SH-SY5Y (cell line): ENCODE measurements around the gene TADA2B.

ENCODE experiments used
- GATA2 ChIP-seq: IDR thresholded peaks from 2 replicates; pipeline ENCODE4 v1.6.1; 2011; ENCODE audit warnings: mild to moderate bottlenecking, low read depth, low read length
- GATA3 ChIP-seq: IDR thresholded peaks from 2 replicates; pipeline ENCODE4 v1.6.1; 2011; ENCODE audit warnings: low read depth, mild to moderate bottlenecking, low read length, moderate library complexity

Gene TADA2B

DNA sequence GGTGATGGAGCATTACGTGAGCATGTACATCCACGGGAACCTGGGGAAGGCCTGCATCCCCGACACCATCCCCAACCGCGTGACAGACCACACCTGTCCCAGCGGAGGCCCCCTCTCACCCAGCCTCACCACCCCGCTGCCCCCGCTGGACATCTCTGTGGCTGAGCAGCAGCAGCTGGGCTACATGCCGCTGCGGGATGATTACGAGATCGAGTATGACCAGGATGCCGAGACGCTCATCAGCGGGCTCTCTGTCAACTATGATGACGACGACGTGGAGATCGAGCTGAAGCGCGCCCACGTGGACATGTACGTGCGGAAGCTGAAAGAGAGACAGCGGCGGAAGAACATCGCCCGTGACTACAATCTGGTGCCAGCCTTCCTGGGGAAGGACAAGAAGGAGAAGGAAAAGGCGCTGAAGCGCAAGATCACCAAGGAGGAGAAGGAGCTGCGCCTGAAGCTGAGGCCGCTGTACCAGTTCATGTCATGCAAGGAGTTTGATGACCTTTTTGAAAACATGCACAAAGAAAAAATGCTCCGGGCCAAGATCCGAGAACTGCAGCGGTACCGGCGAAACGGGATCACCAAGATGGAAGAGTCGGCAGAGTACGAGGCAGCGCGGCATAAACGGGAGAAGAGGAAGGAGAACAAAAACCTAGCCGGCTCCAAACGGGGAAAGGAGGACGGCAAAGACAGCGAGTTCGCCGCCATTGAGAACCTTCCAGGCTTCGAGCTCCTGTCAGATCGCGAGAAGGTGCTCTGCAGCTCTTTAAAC lies 11.1 kb downstream of the TADA2B start:
- TF ChIP-seq GATA3 (no peak), GATA2 (no peak)

DNA sequence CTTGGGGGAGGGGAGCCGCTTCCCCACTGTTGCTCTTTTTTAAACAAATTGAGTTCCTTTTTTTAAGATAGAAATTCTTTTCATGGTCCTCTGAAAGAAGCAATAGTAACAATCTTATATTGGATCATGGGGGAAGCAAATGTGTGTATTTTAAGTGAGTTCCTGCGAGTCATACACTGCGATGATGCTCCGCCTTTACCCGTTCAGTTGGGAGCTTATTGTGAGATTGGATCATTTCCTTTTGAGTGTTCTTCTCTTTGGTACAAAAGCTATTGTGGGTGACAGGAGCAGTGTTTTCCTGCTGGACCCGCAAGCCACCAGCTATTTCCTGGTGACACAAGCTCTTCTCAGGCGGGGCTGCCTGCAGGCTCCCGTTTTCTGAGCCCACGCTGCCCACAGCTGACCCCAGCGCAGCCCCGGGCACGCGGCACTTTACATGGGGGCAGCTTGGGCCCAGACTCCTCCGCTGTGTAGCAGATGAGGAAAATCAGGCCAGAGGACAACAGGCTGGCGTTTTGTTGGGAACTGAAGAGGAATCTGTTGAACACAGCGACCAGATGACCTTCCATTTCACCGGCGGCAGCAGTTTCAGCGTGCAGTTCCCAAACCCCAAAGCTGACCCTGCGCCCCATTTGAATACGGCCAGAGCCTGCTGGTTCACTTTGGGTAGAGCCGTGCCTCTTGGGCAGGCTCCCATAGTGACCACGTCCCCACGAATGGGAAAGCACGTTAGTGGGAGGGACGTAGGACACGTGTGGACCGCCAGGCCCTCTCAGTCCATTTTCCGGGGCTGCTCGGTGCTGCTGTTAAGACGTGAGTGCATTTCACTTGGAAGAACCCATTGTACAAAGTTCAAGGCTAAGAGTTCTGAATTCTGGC lies 12.2 kb downstream of the TADA2B start:
- TF ChIP-seq GATA2 (no peak), GATA3 (no peak)

DNA sequence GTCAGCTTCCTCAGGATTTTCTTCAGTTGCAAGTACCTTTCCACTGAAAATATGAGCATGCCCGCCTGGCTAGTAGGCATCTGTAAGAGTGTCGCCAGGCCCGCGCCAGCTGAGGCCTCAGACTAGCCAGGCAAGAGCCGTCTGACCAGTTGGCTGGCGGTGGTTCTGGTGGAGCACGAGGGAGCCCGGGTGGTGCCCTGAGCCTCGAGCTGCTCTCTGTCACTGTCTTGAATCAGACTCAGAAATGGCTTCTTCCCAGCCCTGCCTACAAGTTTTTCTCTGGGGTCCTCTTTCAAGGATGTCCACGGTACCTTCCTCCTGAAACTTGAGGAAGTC lies 12.8 kb downstream of the TADA2B start:
- TF ChIP-seq GATA3 = no peak
- TF ChIP-seq GATA2 = no peak

DNA sequence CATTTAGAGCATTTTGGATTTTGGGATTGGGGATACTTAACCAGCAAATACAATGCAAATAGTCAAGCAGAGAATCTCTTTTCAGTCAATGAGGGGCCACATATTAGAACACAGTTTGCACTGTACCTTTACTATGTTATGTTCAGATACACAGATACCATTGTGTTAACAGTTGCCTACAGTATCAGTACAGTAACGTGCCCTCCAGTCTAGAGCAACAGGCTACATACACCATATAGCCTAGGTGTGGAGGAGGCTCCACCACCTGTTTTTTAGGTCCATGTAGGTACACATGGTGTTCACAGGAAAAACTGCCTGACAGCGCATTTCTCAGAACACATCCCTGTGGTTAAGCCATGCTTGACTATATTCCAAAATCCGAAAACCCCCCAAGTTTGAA lies 15.6 kb downstream of the TADA2B start:
- TF ChIP-seq GATA3 (no peak), GATA2 (no peak)

DNA sequence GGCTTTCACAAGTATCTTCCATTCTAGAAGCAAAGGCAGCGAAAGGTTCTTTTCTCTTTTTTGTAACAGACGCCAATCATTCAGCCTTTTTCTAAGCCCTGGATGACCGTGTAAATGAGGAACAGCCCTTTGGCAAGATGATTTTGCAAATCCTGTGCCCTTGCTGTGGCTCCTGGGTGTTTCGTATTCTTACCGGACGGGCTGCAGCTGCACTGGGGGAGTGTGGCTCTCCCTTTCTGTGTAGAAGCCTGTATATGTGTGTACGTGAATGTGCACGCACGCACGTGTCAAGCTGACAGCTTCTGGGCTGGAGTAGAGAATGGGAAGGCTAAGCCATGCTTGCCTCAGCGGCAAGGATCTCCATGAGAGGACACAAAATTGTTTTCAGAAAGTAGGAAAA lies 16.5 kb downstream of the TADA2B start:
- TF ChIP-seq GATA2 (no peak), GATA3 (no peak)

DNA sequence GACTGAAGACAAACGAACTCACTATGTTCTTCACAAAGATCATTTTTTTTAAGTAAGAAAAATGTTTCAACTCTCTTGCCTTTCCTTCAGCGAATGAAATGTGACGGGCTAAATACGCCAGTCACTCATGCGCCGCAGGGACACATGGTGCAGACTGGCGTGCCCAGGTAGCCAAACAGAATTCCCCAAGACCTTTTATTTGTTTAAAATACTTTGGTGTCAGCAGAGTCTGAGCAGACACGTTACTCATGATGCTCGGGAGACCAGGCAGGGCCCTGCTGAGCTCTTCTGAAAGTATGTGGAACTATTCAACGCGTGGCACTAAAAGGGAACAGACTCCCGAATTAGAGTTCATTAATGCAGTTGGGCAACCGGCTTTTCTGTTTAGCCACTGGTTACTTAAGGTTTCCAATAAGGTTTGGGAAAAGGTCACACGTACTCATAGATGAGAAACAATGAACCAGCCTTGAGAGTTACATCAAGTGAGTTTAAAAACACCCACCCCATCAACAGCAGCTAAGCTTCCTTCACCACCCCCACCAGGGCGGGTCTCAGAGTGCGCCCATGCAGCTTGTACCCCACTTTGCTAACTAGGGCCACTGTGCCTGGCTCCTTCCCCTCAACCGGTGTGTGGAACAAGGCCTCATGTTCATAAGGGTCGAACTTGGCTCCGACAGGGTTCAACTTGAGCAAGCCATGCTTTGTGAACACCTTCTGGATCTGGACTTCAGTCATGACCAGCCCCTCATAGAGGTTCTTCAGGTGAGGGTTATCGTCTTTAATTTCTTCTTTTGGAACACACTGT lies 17.4 kb downstream of the TADA2B start:
- no peak for TF ChIP-seq GATA3

DNA sequence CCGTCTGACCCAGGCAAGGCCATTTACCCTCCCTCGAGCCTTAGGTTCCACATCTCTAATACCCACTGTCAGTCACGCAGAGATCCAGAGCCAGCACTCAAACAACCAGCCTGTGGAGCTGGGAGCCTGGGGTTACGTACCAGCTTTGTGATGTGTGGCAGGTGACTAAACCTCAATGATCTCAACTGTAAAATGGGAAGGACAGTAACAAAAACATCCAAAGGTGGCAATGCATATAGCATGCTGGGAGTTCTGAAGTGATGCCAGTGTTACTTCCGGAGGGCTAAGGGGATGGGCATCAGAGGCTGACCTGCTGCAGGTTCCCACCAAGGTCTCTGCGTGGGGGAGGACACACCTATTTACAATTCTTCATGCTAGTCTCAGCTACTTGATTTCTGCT lies 18.6 kb downstream of the TADA2B start:
- TF ChIP-seq GATA3 (no peak), GATA2 (no peak)

DNA sequence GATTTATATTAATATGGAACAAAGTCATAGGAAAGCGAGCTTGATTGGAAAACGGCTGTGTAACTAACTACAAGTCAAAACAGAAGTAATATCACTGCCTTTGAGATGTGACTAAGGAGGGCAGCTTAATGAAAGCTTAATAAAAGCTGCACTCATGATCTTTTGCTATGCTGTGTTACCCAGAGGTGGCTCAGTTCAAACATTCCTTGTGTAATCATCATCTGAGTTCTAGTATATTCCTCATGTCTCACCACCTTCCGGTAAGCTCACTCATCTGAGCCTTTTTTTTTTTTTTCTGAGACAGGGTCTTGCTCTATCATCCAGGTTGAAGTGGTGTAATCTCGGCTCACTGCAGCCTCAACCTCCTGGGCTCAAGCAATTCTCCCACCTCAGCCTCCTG lies 19.6 kb downstream of the TADA2B start:
- no peak for TF ChIP-seq GATA2
- no peak for TF ChIP-seq GATA3

DNA sequence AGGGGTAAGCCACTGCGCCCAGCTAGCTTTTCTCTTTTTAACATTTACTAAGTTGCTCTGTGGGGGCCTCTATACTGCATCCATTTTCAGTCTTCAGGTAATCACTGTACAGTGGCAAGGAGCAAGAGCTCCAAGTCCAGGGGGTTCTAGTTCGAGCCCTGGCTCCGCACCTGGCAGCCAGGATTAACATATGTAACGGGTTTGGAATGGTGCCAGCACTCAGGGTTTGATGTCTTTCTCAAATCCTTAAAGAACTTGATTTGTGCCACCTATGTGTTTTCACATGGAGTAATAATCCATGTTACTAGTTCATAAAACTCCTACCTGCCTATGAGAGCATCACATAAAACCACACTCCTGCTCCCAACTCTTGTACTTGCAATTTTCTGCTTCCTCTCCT lies 20.2 kb downstream of the TADA2B start:
- no peak for TF ChIP-seq GATA3
- no peak for TF ChIP-seq GATA2

DNA sequence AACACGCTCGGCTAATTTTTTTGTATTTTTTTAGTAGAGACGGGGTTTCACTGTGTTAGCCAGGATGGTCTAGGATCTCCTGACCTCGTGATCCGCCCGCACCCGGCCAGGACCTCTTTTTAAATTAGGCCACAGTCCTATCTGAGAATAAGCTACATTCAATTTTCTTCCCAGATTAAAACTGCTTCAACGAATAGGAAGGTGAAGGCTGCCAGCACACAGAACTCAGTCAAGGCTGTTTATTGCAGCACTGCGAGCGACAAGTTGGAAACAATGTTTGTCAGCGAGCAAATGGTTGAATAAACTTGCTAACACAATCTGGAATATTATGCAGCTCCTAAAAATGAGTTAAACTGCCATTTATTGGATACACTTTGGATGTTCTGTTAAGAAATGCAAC lies 22.8 kb downstream of the TADA2B start:
- TF ChIP-seq GATA3 (no peak), GATA2 (no peak)

DNA sequence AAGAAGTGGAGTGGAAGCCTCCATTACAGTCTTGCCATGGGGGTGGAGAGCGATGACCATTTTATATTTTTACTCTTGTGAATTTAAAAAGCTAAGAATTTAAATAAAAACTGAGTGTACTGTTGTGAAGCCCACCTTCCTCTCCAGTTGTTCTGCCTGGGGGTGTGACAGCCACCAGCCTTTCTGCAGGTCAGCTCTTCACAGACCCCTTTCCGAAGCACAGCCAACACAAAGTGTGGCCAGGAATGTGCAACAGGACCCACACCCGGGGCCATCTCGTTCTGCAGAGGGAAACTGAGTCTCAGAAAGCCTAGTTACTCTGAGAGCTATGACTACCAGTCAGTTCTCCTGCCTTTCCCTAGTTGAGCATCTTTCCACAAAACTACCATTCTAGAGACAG lies 23.3 kb downstream of the TADA2B start:
- no peak for TF ChIP-seq GATA3
- TF ChIP-seq GATA2 = no peak

DNA sequence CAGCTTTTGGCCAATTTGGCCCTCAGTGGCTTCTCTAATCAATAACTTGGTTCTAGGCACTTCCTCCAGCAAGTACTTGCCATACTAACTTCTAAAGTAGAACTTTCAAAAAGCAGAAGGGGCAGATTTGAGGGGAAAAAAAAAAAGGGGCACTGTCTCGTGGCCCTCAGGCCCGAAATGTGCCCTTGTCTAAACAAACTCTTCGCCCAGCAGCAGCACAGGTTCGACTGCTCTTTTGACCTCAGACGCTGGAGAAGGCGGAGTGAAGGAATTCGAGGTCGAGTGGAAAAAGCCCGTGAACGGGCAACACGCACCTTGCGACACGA lies 23.9 kb downstream of the TADA2B start:
- TF ChIP-seq GATA3 (no peak), GATA2 (no peak)

DNA sequence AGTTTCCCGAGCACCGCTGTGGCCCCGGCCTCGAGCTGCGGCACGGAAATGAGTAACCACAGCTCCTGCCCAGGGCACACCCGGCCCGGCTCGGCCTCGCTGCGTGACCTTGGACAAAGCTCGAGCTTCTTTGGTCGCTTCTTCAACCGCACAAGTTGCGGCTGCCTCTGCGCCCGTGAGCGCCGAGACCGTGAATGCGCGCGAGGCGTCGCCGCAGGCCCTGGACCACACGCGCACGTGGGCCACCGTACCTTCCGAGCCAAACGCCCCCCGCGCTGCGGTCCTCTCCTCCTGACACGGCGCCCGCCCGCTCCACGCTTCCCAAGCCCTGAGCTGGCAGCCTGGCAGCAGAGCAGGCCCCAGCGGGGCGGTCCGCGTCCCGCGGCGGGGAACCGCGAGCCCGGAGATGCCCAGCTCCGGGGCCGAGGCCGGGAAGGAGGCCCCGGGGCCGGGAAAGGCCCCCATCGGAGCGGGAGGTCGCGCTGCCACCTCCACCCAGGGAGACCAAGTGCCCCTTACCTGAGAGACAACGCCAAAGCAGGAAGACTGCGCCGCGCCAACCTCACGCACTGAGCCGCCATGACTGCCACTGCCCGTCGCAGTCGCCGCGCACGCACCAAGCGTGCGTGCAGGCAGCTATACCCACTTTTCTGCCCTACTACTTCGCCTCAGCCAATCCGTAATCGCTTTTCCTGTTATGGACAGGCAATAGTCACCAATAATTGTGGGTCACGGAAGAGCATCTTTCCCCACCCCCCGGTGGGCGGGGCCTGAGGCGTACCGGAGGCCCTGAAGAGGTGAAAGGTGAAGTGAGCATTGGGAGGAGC lies 24.5 kb downstream of the TADA2B start, which contains the start of gene GRPEL1:
TSS of gene GRPEL1 (minus strand) at position 613 of the 827 bp plus-strand sequence. CDS start at position 581, 32 bp downstream.
- TF ChIP-seq GATA3 = no peak

DNA sequence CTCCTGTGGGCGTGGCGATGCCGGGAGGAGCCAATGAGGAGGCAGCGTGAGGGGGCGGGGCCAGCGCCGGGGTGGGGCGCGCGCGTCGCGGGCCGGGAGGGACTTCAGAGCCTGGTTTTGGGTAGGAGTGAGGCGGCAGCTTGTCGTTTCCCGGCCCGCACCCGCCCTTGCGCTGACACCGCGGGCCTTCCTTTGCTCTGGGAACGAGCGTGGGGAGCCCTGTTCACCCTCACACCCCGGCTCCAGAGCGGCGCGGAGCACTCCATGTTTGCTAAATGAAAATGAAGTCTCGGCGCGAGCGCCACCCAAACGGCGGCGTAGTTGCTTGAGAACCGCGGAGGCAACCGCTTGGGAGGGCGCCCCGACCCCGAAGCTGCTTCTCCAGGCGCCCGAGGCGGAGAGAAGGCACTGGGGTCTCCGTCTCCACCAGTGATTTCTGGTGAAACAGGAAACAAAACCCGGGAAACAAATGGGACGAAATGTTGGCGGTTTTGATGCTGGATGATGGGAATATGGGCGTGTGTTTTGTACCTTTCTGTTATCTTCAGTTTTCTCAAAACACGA lies 25.2 kb downstream of the TADA2B start:
- no peak for TF ChIP-seq GATA3
- no peak; the same call in 1 of the 2 replicates for TF ChIP-seq GATA2
